K562 (cell line): ENCODE results near the gene SOAT1. TPM values are rescaled to one million over a fixed set of nuclear protein-coding genes. Genes with fewer than 3 reads are reported as not detected.

ENCODE experiments used
- ARID4B ChIP-seq: sonication (generic); formaldehyde crosslinking; IDR thresholded peaks from 2 replicates; pipeline ENCODE4 v1.8.0; 2022; ENCODE audit warnings: mild to moderate bottlenecking, missing genetic modification reagents
- CAMTA2 ChIP-seq: fragments of 250-450 bp; sonication (Bioruptor Pico); conservative IDR thresholded peaks from 2 replicates; pipeline ENCODE4 v1.5.1; 2022
- CHD2 ChIP-seq: IDR thresholded peaks from 2 replicates; pipeline ENCODE4 v1.6.1; 2011; ENCODE audit warnings: low read depth, low read length
- FOSL1 ChIP-seq: fragments of 200-800 bp; sonication (Bioruptor generic); conservative IDR thresholded peaks from 2 replicates; pipeline ENCODE4 v1.6.1; 2016; ENCODE audit warnings: missing genetic modification characterization, missing compliant biosample characterization
- HDAC8 ChIP-seq: fragments of 450-650 bp; IDR thresholded peaks from 2 replicates; pipeline ENCODE4 v1.6.1; 2016; ENCODE audit warnings: mild to moderate bottlenecking, missing genetic modification characterization, moderate library complexity, missing compliant biosample characterization
- MXI1 ChIP-seq: IDR thresholded peaks from 2 replicates; pipeline ENCODE4 v1.6.1; 2011; ENCODE audit warnings: low read depth, mild to moderate bottlenecking, improper control_type of control experiment, low read length
- NFIC ChIP-seq: fragments of 450-650 bp; IDR thresholded peaks from 2 replicates; pipeline ENCODE4 v1.6.1; 2017; ENCODE audit warnings: mild to moderate bottlenecking, inconsistent platforms
- NKRF ChIP-seq: fragments of 450-650 bp; IDR thresholded peaks from 2 replicates; pipeline ENCODE4 v1.6.1; 2016; ENCODE audit warnings: borderline replicate concordance
- UBTF ChIP-seq, 2 experiments: IDR thresholded peaks; 2 replicates each; pipeline ENCODE4 v1.6.1; 2012; ENCODE audit warnings: improper control_type of control experiment in 2 of 2, low read depth in 2 of 2, low read length in 2 of 2, borderline replicate concordance in 1 of 2
- ZEB2 ChIP-seq: fragments of 450-650 bp; IDR thresholded peaks from 2 replicates; pipeline ENCODE4 v1.6.1; 2016
- ZNF212 ChIP-seq: fragments of 450-650 bp; formaldehyde crosslinking; IDR thresholded peaks from 2 replicates; pipeline ENCODE4 v1.4.0; 2020; ENCODE audit warnings: mild to moderate bottlenecking
- ZNF431 ChIP-seq: sonication (generic); formaldehyde crosslinking; IDR thresholded peaks from 2 replicates; pipeline ENCODE4 v1.8.0; 2022; ENCODE audit warnings: mild to moderate bottlenecking, missing genetic modification reagents
- polyA plus RNA-seq, 8 experiments: library from polyadenylated mRNA; depleted of rRNA in 4 of 8; stranded (reverse) in 5 of 8; unstranded in 3 of 8; fragments of >200 nt; fragmentation: Nextera tagmentation in 2 of 8; fragmentation: Illumina TruSeq in 1 of 8; extraction: Ambion mirVana in 2 of 8; extraction: Trizol in 1 of 8; gene quantifications; 2 replicates each; pipeline versions ENCODE4 v1.2.1 to v1.2.3, GENCODE V29; 2011 to 2014; ENCODE audit warnings: inconsistent platforms in 1 of 8, missing spikeins in 1 of 8
- total RNA-seq, 7 experiments: library from RNA; depleted of rRNA in 6 of 7; stranded (reverse); fragments of >200 nt in 6 of 7; fragmentation: Illumina TruSeq in 2 of 7; extraction: Trizol in 2 of 7; gene quantifications; 2 replicates each; pipeline versions ENCODE4 v1.2.1 to v1.2.3, GENCODE V29; 2011 to 2021; ENCODE audit warnings: low replicate concordance in 1 of 7
- TF ChIP-seq, protein P1 (sequence below): fragments of 450-650 bp; IDR thresholded peaks from 2 replicates; pipeline ENCODE4 v1.6.1; 2014; ENCODE audit warnings: low read depth, mild to moderate bottlenecking, moderate library complexity, borderline replicate concordance
- TF ChIP-seq, protein P2 (sequence below): fragments of 450-650 bp; IDR thresholded peaks from 2 replicates; pipeline ENCODE4 v1.6.1; 2016; ENCODE audit warnings: low read depth, mild to moderate bottlenecking, moderate library complexity

Gene SOAT1
- total and polyA plus RNA-seq, 9 of the 15 experiments (the other 6 are each of a cell fraction or from before 2014, with no cell fraction given), result 5.5 to 29.1 (median 17.3) TPM

DNA sequence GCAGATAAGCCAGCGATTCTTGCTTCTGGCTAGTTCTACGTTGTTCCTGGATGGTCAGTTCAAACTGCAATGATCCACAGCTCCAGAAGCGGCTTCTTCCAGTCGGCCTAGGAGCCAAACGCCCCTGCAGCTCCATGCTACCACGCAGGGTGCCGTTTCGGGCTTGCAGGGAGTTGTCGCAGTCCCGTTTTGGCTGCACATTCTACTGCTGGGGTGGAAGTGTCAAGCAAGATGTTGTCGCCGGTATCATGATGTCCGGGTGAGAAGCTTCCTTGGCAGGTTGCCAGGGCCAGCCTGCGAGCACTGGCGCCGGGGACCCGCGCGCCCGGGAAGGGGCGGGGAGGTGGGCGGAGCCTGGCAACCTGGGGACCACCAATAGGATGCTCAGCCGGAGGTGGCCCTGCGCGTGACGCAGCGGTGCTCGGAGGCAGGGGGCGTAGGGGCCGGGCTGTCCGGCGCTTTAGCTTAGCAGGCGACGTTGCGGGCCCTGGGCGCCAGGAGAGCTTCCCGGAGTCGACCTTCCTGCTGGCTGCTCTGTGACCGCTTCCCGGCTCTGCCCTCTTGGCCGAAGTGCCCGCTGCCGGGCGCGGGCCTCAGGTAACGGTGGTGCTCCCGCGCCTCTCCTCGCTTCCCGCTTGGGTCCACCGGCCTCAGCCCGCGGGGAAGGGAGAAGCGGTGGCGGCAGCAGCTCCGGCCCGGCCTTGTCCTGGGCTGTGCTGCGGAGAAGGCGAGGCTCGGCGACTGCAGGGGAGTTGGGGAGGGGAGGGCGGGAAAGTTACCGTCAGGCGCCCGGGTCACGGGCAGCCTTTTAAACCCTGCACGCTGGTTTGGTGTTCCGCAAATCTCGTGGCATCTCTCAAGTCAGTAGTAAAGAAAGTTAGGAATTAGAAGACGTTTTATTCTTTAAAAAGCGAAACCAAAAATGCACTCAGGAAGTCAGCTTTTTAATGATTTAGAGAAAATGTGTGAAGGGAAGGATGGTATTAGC, at the start of gene SOAT1 (continued):
- no peak for TF ChIP-seq ZNF212 (CRISPR knock-in tag)
- no peak for TF ChIP-seq ZNF431
- TF ChIP-seq, protein P1, sequence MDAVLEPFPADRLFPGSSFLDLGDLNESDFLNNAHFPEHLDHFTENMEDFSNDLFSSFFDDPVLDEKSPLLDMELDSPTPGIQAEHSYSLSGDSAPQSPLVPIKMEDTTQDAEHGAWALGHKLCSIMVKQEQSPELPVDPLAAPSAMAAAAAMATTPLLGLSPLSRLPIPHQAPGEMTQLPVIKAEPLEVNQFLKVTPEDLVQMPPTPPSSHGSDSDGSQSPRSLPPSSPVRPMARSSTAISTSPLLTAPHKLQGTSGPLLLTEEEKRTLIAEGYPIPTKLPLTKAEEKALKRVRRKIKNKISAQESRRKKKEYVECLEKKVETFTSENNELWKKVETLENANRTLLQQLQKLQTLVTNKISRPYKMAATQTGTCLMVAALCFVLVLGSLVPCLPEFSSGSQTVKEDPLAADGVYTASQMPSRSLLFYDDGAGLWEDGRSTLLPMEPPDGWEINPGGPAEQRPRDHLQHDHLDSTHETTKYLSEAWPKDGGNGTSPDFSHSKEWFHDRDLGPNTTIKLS, result peak; percentile 26; the same call in 1 of the 2 replicates
- peak; percentile 100 for TF ChIP-seq NFIC
- TF ChIP-seq, protein P2, sequence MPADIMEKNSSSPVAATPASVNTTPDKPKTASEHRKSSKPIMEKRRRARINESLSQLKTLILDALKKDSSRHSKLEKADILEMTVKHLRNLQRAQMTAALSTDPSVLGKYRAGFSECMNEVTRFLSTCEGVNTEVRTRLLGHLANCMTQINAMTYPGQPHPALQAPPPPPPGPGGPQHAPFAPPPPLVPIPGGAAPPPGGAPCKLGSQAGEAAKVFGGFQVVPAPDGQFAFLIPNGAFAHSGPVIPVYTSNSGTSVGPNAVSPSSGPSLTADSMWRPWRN, result 0 out of 2 replicates have a peak, but pooled peaks have one; percentile 40
- peak; percentile 25; the same call in 1 of the 2 replicates for TF ChIP-seq ARID4B (CRISPR knock-in tag)
- 0 out of 2 replicates have a peak, but pooled peaks have one; percentile 16 for TF ChIP-seq CHD2
- TF ChIP-seq HDAC8 (tag), result no peak
- no peak for TF ChIP-seq CAMTA2 (CRISPR knock-in tag)
- peak; percentile 69 for TF ChIP-seq NKRF
- 0 out of 2 replicates have a peak, but pooled peaks have one; percentile 4 for TF ChIP-seq FOSL1
- no peak; the same call in none of the 2 replicates for TF ChIP-seq ZEB2
- TF ChIP-seq UBTF (IDR thresholded peaks at IDR 0.05; ENCODE audit: borderline replicate concordance in 1 of 2, low read depth in 2 of 2, low read length in 2 of 2), result peak; percentile 94 to 98; a peak in 3 of 4 replicates
- TF ChIP-seq MXI1, result 0 out of 2 replicates have a peak, but pooled peaks have one; percentile 30
